SU-DHL-6 (cell line): ENCODE measurements around the gene ZSWIM7.

Source experiments
- H2AFZ ChIP-seq: fragments of 200-600 bp; sonication (generic); 2 replicates; pipeline ENCODE4 v1.6.1; 2014; ENCODE audit warnings: low read depth, mild to moderate bottlenecking, moderate library complexity, mixed read lengths, antibody characterized with exemption, low read length; ENCODE audit not compliant: severe bottlenecking
- H3F3A ChIP-seq: fragments of 200-600 bp; shearing (Covaris generic); 2 replicates; pipeline ENCODE4 v1.6.0; 2016; ENCODE audit warnings: antibody characterized with exemption, mild to moderate bottlenecking; ENCODE audit not compliant: insufficient read depth
- H3K27ac ChIP-seq: fragments of 200-600 bp; sonication (generic); 2 replicates; pipeline ENCODE4 v1.5.1; 2016; ENCODE audit warnings: low read depth, mild to moderate bottlenecking, low read length, moderate library complexity, mixed read lengths
- H3K27me3 ChIP-seq: fragments of 200-600 bp; sonication (generic), shearing (Covaris generic); 2 replicates; pipeline ENCODE4 v1.6.0; 2014; ENCODE audit warnings: mild to moderate bottlenecking, low read length
- H3K36me3 ChIP-seq: fragments of 200-600 bp; sonication (generic); 2 replicates; pipeline ENCODE4 v1.6.1; 2014; ENCODE audit warnings: mild to moderate bottlenecking, low read length, mixed read lengths
- H3K4me2 ChIP-seq: fragments of 300-600, 200-600 bp; shearing (Covaris generic), sonication (generic); 2 replicates; pipeline ENCODE4 v1.6.0; 2014; ENCODE audit warnings: low read length, low read depth, mild to moderate bottlenecking; ENCODE audit not compliant: poor library complexity, severe bottlenecking
- H3K4me3 ChIP-seq: fragments of 200-600 bp; sonication (generic); 2 replicates; pipeline ENCODE4 v1.5.1; 2014; ENCODE audit warnings: antibody characterized with exemption, low read length, mild to moderate bottlenecking, mixed read lengths; ENCODE audit not compliant: insufficient read depth, poor library complexity, severe bottlenecking
- H3K79me2 ChIP-seq: fragments of 200-600 bp; sonication (generic); 2 replicates; pipeline ENCODE4 v1.6.1; 2014; ENCODE audit warnings: mild to moderate bottlenecking, low read length, moderate library complexity; ENCODE audit not compliant: insufficient read depth
- H3K9ac ChIP-seq: fragments of 200-600 bp; sonication (generic); 2 replicates; pipeline ENCODE4 v1.7.0; 2014; ENCODE audit warnings: mild to moderate bottlenecking, low read length
- H3K9me2 ChIP-seq: fragments of 200-600 bp; sonication (generic); replicated peaks from 2 replicates; pipeline ENCODE4 v1.6.1; 2014; ENCODE audit warnings: low read length; ENCODE audit not compliant: insufficient read depth
- H3K9me3 ChIP-seq: fragments of 200-600 bp; sonication (generic); 2 replicates; pipeline ENCODE4 v1.6.1; 2014; ENCODE audit warnings: low read length, mixed read lengths; ENCODE audit not compliant: insufficient read depth
- H4K20me1 ChIP-seq: fragments of 200-600 bp; sonication (generic); 2 replicates; pipeline ENCODE4 v1.6.1; 2014; ENCODE audit warnings: low read depth, mild to moderate bottlenecking, antibody characterized with exemption, low read length, moderate library complexity, mixed read lengths
- CTCF ChIP-seq: fragments of 200-600 bp; sonication (generic); IDR thresholded peaks from one replicate; pipeline ENCODE4 v1.5.1; 2017; ENCODE audit warnings: antibody characterized with exemption, mild to moderate bottlenecking, low read length, moderate library complexity; ENCODE audit not compliant: insufficient read depth, poor library complexity, severe bottlenecking
- EZH2phosphoT487 ChIP-seq: fragments of 200-600 bp; sonication (generic), shearing (Covaris generic); conservative IDR thresholded peaks from 2 replicates; pipeline ENCODE4 v1.6.1; 2018; ENCODE audit warnings: mild to moderate bottlenecking, antibody characterized with exemption, low read length, moderate library complexity, mixed read lengths

ZSWIM7 gene

GRCh38 chr17:15928286-15928785, 71.2 kb downstream of the ZSWIM7 start:
- no peaks in the 10 kb centered on the region for H3K27me3 ChIP-seq
- H3K4me3 ChIP-seq = no peak overlapping the region
- H3K9me2 ChIP-seq = no peaks in the 10 kb centered on the region
- H3K9me3 ChIP-seq = no peaks in the 10 kb centered on the region
- H3K9ac ChIP-seq = no peak overlapping the region
- no peak overlapping the region for H2AFZ ChIP-seq
- H3K36me3 ChIP-seq = no peaks in the 10 kb centered on the region
- no peaks in the 10 kb centered on the region for H3F3A ChIP-seq
- no peaks in the 10 kb centered on the region for H3K79me2 ChIP-seq
- H3K4me2 ChIP-seq = no peak overlapping the region
- no peak overlapping the region for H3K27ac ChIP-seq
- no peaks in the 10 kb centered on the region for H4K20me1 ChIP-seq
- TF ChIP-seq CTCF = no peak
- no peak for TF ChIP-seq EZH2phosphoT487
